ENCODE results near the gene ADARB2. TPM values are rescaled to one million over a fixed set of nuclear protein-coding genes. Genes with fewer than 3 reads are reported as not detected.

Gene ADARB2
- total RNA-seq, 1 experiment from 2014 or later = not detected

GRCh38 chr10:1309617-1310270 lies 427.6 kb downstream of the ADARB2 start:
- DNase-seq (ENCODE audit: low read depth) = no peak
- in situ Hi-C loops (cut with HindIII; ENCODE audit: low pct_unique_long_range_greater_than_20kb, low sequenced_read_pairs) = no loop called here

- no peak for DNase-seq (ENCODE audit: low read depth)
- in situ Hi-C loops (cut with HindIII; ENCODE audit: low pct_unique_long_range_greater_than_20kb, low sequenced_read_pairs) = no loop called here
These were observed 428.2 kb downstream of the ADARB2 start for GRCh38 chr10:1308962-1309616.

- no peak for DNase-seq (ENCODE audit: low read depth)
- in situ Hi-C loops (cut with HindIII; ENCODE audit: low pct_unique_long_range_greater_than_20kb, low sequenced_read_pairs) = no loop called here
These were observed 429.0 kb downstream of the ADARB2 start for GRCh38 chr10:1308173-1308961.

- DNase-seq (ENCODE audit: low read depth) = no peak
- in situ Hi-C loops (cut with HindIII; ENCODE audit: low pct_unique_long_range_greater_than_20kb, low sequenced_read_pairs) = no loop called here
These were observed 436.2 kb downstream of the ADARB2 start for GRCh38 chr10:1301143-1301542.

GRCh38 chr10:1300218-1300617 lies 437.1 kb downstream of the ADARB2 start:
- in situ Hi-C loops (cut with HindIII; ENCODE audit: low pct_unique_long_range_greater_than_20kb, low sequenced_read_pairs) = no loop called here
- no peak for DNase-seq (ENCODE audit: low read depth)

- DNase-seq (ENCODE audit: low read depth) = no peak
- in situ Hi-C loops (cut with HindIII; ENCODE audit: low pct_unique_long_range_greater_than_20kb, low sequenced_read_pairs) = no loop called here
These were observed 438.1 kb downstream of the ADARB2 start for GRCh38 chr10:1299041-1299726.

GRCh38 chr10:1297566-1298301 lies 439.6 kb downstream of the ADARB2 start:
- in situ Hi-C loops (cut with HindIII; ENCODE audit: low pct_unique_long_range_greater_than_20kb, low sequenced_read_pairs) = no loop called here
- DNase-seq (ENCODE audit: low read depth) = no peak

GRCh38 chr10:1295756-1296480 lies 441.4 kb downstream of the ADARB2 start:
- DNase-seq (ENCODE audit: low read depth) = no peak
- in situ Hi-C loops (cut with HindIII; ENCODE audit: low pct_unique_long_range_greater_than_20kb, low sequenced_read_pairs) = no loop called here

GRCh38 chr10:1294748-1295147 lies 442.6 kb downstream of the ADARB2 start:
- no peak for DNase-seq (ENCODE audit: low read depth)
- in situ Hi-C loops (cut with HindIII; ENCODE audit: low pct_unique_long_range_greater_than_20kb, low sequenced_read_pairs) = no loop called here

GRCh38 chr10:1293636-1294435 lies 443.5 kb downstream of the ADARB2 start:
- DNase-seq (ENCODE audit: low read depth) = no peak
- in situ Hi-C loops (cut with HindIII; ENCODE audit: low pct_unique_long_range_greater_than_20kb, low sequenced_read_pairs) = no loop called here

- no peak for DNase-seq (ENCODE audit: low read depth)
- in situ Hi-C loops (cut with HindIII; ENCODE audit: low pct_unique_long_range_greater_than_20kb, low sequenced_read_pairs) = no loop called here
These were observed 444.2 kb downstream of the ADARB2 start for GRCh38 chr10:1293157-1293556.

- DNase-seq (ENCODE audit: low read depth) = no peak
- in situ Hi-C loops (cut with HindIII; ENCODE audit: low pct_unique_long_range_greater_than_20kb, low sequenced_read_pairs) = no loop called here
These were observed 444.7 kb downstream of the ADARB2 start for GRCh38 chr10:1292611-1293031.

GRCh38 chr10:1291178-1292090 lies 445.9 kb downstream of the ADARB2 start:
- in situ Hi-C loops (cut with HindIII; ENCODE audit: low pct_unique_long_range_greater_than_20kb, low sequenced_read_pairs) = no loop called here
- DNase-seq (ENCODE audit: low read depth) = no peak

GRCh38 chr10:1290071-1290471 lies 447.3 kb downstream of the ADARB2 start:
- peak; percentile 44 for DNase-seq (ENCODE audit: low read depth)
- in situ Hi-C loops (cut with HindIII; ENCODE audit: low pct_unique_long_range_greater_than_20kb, low sequenced_read_pairs) = no loop called here

GRCh38 chr10:1289591-1289990 lies 447.7 kb downstream of the ADARB2 start:
- DNase-seq (ENCODE audit: low read depth) = no peak
- in situ Hi-C loops (cut with HindIII; ENCODE audit: low pct_unique_long_range_greater_than_20kb, low sequenced_read_pairs) = no loop called here

GRCh38 chr10:1287971-1288401 lies 449.3 kb downstream of the ADARB2 start:
- DNase-seq (ENCODE audit: low read depth) = no peak
- in situ Hi-C loops (cut with HindIII; ENCODE audit: low pct_unique_long_range_greater_than_20kb, low sequenced_read_pairs) = no loop called here
